K562 (cell line): ENCODE results near the gene DNAAF3. TPM values are rescaled to one million over a fixed set of nuclear protein-coding genes. Genes with fewer than 3 reads are reported as not detected.

Experiments
- ARID2 ChIP-seq: fragments of 450-650 bp; IDR thresholded peaks from 2 replicates; pipeline ENCODE4 v1.6.1; 2017; ENCODE audit warnings: antibody characterized with exemption, mild to moderate bottlenecking
- HDGF ChIP-seq: fragments of 450-650 bp; IDR thresholded peaks from 2 replicates; pipeline ENCODE4 v1.6.1; 2016
- KAT7 ChIP-seq: sonication (generic); formaldehyde crosslinking; IDR thresholded peaks from 2 replicates; pipeline ENCODE4 v1.8.0; 2022; ENCODE audit warnings: missing genetic modification reagents, mild to moderate bottlenecking, borderline replicate concordance
- KAT8 ChIP-seq: fragments of 450-650 bp; IDR thresholded peaks from 2 replicates; pipeline ENCODE4 v1.6.1; 2016; ENCODE audit warnings: low read depth, mild to moderate bottlenecking
- MEIS2 ChIP-seq: fragments of 450-650 bp; IDR thresholded peaks from 2 replicates; pipeline ENCODE4 v1.6.1; 2014; ENCODE audit warnings: mild to moderate bottlenecking; ENCODE audit not compliant: partially characterized antibody
- NCOA1 ChIP-seq: fragments of 450-650 bp; IDR thresholded peaks from 2 replicates; pipeline ENCODE4 v1.6.1; 2016; ENCODE audit warnings: low read depth
- OTX1 ChIP-seq: fragments of 450-650 bp; formaldehyde crosslinking; IDR thresholded peaks from 2 replicates; pipeline ENCODE4 v1.4.0; 2022; ENCODE audit warnings: mild to moderate bottlenecking
- RBM34 ChIP-seq: fragments of 200-400 bp; formaldehyde crosslinking; IDR thresholded peaks from 2 replicates; pipeline ENCODE4 v1.6.1; 2018; ENCODE audit warnings: low read length, borderline replicate concordance; ENCODE audit not compliant: insufficient read depth
- RNF2 ChIP-seq: sonication (generic); IDR thresholded peaks from 2 replicates; pipeline ENCODE4 v1.6.1; 2016
- SETDB1 ChIP-seq: IDR thresholded peaks from one replicate; pipeline ENCODE4 v1.6.1; 2012; ENCODE audit warnings: low read length, control low read depth, inconsistent platforms
- SMC3 ChIP-seq: conservative IDR thresholded peaks from 2 replicates; pipeline ENCODE4 v1.6.1; 2011; ENCODE audit warnings: low read depth, low read length, improper control_type of control experiment; ENCODE audit not compliant: insufficient read depth
- SOX6 ChIP-seq: fragments of 450-650 bp; IDR thresholded peaks from 2 replicates; pipeline ENCODE4 v1.6.1; 2014; ENCODE audit warnings: mild to moderate bottlenecking
- SREBF2 ChIP-seq: sonication (generic); formaldehyde crosslinking; IDR thresholded peaks from 2 replicates; pipeline ENCODE4 v1.4.0; 2020; ENCODE audit warnings: mild to moderate bottlenecking, missing genetic modification reagents
- TRIM24 ChIP-seq, 2 experiments: fragments of 450-650 bp; IDR thresholded peaks; 2 replicates each; pipeline ENCODE4 v1.6.1; 2016
- ZBTB17 ChIP-seq: fragments of 450-650 bp; formaldehyde crosslinking; IDR thresholded peaks from 2 replicates; pipeline ENCODE4 v1.4.0; 2020; ENCODE audit warnings: mild to moderate bottlenecking
- ZC3H11A ChIP-seq: IDR thresholded peaks from 2 replicates; pipeline ENCODE4 v1.6.1; 2012; ENCODE audit warnings: low read depth, low read length, improper control_type of control experiment
- ZNF143 ChIP-seq: sonication (generic); formaldehyde crosslinking; IDR thresholded peaks from 2 replicates; pipeline ENCODE4 v1.9.0; 2022; ENCODE audit warnings: mild to moderate bottlenecking, missing genetic modification reagents
- ZNF146 ChIP-seq: IDR thresholded peaks from one replicate; pipeline ENCODE4 v1.6.1; 2018; ENCODE audit warnings: missing compliant biosample characterization; ENCODE audit not compliant: unreplicated experiment
- ZNF583 ChIP-seq: fragments of 250-450 bp; sonication (Bioruptor Pico); IDR thresholded peaks from 2 replicates; pipeline ENCODE4 v1.4.0; 2020
- ZNF695 ChIP-seq: fragments of 450-650 bp; formaldehyde crosslinking; IDR thresholded peaks from 2 replicates; pipeline ENCODE4 v1.4.0; 2020; ENCODE audit warnings: mild to moderate bottlenecking, moderate library complexity
- ZNF696 ChIP-seq: fragments of 250-450 bp; sonication (Bioruptor Pico); conservative IDR thresholded peaks from 2 replicates; pipeline ENCODE4 v1.4.0; 2020; ENCODE audit warnings: mild to moderate bottlenecking, moderate library complexity
- ZNF830 ChIP-seq: fragments of 250-450 bp; sonication (Bioruptor Pico); IDR thresholded peaks from 2 replicates; pipeline ENCODE4 v1.5.0; 2021; ENCODE audit warnings: mild to moderate bottlenecking
- polyA plus RNA-seq, 8 experiments: library from polyadenylated mRNA; depleted of rRNA in 4 of 8; stranded (reverse) in 5 of 8; unstranded in 3 of 8; fragments of >200 nt; fragmentation: Nextera tagmentation in 2 of 8; fragmentation: Illumina TruSeq in 1 of 8; extraction: Ambion mirVana in 2 of 8; extraction: Trizol in 1 of 8; gene quantifications; 2 replicates each; pipeline versions ENCODE4 v1.2.1 to v1.2.3, GENCODE V29; 2011 to 2014; ENCODE audit warnings: inconsistent platforms in 1 of 8, missing spikeins in 1 of 8
- total RNA-seq, 7 experiments: library from RNA; depleted of rRNA in 6 of 7; stranded (reverse); fragments of >200 nt in 6 of 7; fragmentation: Illumina TruSeq in 2 of 7; extraction: Trizol in 2 of 7; gene quantifications; 2 replicates each; pipeline versions ENCODE4 v1.2.1 to v1.2.3, GENCODE V29; 2011 to 2021; ENCODE audit warnings: low replicate concordance in 1 of 7
- TF ChIP-seq, protein P1 (sequence below): fragments of 250-450 bp; sonication (Bioruptor Pico); IDR thresholded peaks from 2 replicates; pipeline ENCODE4 v1.8.0; 2022; ENCODE audit warnings: inconsistent platforms, mild to moderate bottlenecking, moderate library complexity, borderline replicate concordance
- TF ChIP-seq, protein P2 (sequence below): fragments of 250-450 bp; sonication (Bioruptor Pico); IDR thresholded peaks from 2 replicates; pipeline ENCODE4 v1.8.0; 2021; ENCODE audit warnings: borderline replicate concordance, mild to moderate bottlenecking, moderate library complexity; ENCODE audit not compliant: poor library complexity, severe bottlenecking
- TF ChIP-seq, protein P3 (sequence below): sonication (generic); formaldehyde crosslinking; IDR thresholded peaks from 2 replicates; pipeline ENCODE4 v1.5.0; 2020; ENCODE audit warnings: missing genetic modification reagents
- TF ChIP-seq, protein P4 (sequence below): sonication (generic); formaldehyde crosslinking; IDR thresholded peaks from 2 replicates; pipeline ENCODE4 v1.8.0; 2022; ENCODE audit warnings: mild to moderate bottlenecking, low read depth, missing genetic modification reagents

Gene DNAAF3
- total and polyA plus RNA-seq, 9 of the 15 experiments (the other 6 are each of a cell fraction or from before 2014, with no cell fraction given), result 21.6 to 61.5 (median 43.0) TPM

DNA sequence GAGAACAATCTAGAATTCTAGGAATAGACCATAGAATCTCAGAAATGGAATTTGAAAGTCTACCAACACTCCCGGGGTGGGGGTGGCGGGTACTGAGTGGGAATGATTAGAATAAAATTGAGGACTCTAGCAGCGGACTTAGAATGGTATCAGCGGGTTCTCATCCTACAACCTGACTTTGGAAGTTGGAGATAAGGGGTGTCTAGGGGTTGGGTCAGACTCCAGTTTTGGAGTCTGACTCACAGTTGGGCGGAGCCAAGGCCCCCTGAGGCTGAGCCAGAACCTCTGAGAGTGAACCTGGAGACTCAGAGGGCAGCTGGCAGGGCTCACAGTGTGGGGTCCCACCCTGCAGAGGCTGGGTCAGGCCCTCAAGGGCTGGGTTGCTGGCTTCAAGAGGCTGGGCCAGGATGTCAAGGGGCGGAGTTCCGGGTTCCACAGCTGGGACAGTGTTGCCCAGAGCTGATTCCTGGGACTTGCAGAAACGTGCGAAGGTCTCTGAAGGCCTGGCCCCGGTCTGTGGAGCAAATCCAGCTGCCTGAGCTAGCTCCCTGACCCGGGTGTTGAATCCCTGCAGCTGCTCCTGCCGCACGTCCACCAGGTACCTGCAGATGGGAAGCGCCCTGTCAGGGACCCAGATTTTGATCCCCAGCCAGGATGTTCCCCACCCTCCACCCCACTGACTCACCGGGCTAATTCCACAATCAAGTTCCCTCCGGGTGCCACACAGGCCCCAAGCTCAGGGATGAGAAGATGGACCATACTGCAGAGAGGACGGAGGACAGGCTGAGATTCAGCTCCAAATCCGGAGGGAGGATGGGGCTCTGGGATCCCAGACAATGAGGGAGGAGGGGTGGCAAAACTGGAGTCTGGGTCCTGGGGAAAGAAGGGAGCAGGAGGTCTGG is 7.3 kb downstream of the DNAAF3 start (continued):
- TF ChIP-seq, protein P1, sequence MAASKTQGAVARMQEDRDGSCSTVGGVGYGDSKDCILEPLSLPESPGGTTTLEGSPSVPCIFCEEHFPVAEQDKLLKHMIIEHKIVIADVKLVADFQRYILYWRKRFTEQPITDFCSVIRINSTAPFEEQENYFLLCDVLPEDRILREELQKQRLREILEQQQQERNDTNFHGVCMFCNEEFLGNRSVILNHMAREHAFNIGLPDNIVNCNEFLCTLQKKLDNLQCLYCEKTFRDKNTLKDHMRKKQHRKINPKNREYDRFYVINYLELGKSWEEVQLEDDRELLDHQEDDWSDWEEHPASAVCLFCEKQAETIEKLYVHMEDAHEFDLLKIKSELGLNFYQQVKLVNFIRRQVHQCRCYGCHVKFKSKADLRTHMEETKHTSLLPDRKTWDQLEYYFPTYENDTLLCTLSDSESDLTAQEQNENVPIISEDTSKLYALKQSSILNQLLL (CRISPR knock-in tag), result no peak
- no peak for TF ChIP-seq ZNF830 (CRISPR knock-in tag)
- no peak for TF ChIP-seq ZNF146 (CRISPR knock-in tag)
- peak; percentile 65 for TF ChIP-seq SETDB1
- no peak for TF ChIP-seq MEIS2
- TF ChIP-seq ZNF143, result no peak
- peak; percentile 83 for TF ChIP-seq SOX6
- no peak for TF ChIP-seq TRIM24 (IDR thresholded peaks at IDR 0.05)
- no peak for TF ChIP-seq KAT7 (CRISPR knock-in tag)
- TF ChIP-seq HDGF, result no peak; the same call in 1 of the 2 replicates
- no peak for TF ChIP-seq ZNF583 (CRISPR knock-in tag)
- TF ChIP-seq ZBTB17 (CRISPR knock-in tag), result no peak
- no peak for TF ChIP-seq ARID2
- TF ChIP-seq, protein P2, sequence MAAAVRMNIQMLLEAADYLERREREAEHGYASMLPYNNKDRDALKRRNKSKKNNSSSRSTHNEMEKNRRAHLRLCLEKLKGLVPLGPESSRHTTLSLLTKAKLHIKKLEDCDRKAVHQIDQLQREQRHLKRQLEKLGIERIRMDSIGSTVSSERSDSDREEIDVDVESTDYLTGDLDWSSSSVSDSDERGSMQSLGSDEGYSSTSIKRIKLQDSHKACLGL (CRISPR knock-in tag), result no peak
- peak; percentile 40; the same call in 1 of the 2 replicates for TF ChIP-seq RNF2
- TF ChIP-seq, protein P3, sequence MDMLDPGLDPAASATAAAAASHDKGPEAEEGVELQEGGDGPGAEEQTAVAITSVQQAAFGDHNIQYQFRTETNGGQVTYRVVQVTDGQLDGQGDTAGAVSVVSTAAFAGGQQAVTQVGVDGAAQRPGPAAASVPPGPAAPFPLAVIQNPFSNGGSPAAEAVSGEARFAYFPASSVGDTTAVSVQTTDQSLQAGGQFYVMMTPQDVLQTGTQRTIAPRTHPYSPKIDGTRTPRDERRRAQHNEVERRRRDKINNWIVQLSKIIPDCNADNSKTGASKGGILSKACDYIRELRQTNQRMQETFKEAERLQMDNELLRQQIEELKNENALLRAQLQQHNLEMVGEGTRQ (CRISPR knock-in tag), result no peak
- TF ChIP-seq, protein P4, sequence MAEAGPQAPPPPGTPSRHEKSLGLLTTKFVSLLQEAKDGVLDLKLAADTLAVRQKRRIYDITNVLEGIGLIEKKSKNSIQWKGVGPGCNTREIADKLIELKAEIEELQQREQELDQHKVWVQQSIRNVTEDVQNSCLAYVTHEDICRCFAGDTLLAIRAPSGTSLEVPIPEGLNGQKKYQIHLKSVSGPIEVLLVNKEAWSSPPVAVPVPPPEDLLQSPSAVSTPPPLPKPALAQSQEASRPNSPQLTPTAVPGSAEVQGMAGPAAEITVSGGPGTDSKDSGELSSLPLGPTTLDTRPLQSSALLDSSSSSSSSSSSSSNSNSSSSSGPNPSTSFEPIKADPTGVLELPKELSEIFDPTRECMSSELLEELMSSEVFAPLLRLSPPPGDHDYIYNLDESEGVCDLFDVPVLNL (CRISPR knock-in tag), result no peak
- no peak for TF ChIP-seq ZC3H11A
- no peak for TF ChIP-seq SMC3
- no peak for TF ChIP-seq KAT8
- no peak for TF ChIP-seq OTX1
- no peak for TF ChIP-seq SREBF2
- TF ChIP-seq NCOA1, result peak; percentile 51; the same call in 1 of the 2 replicates
- TF ChIP-seq RBM34, result no peak
- TF ChIP-seq ZNF696 (CRISPR knock-in tag), result no peak
- TF ChIP-seq ZNF695, result no peak
